ENCODE results near the gene DNAJC13. TPM values are rescaled to one million over a fixed set of nuclear protein-coding genes. Genes with fewer than 3 reads are reported as not detected.

Gene DNAJC13
- total RNA-seq, 1 donor from 2014 or later, result 34.2 TPM

- no peak for DNase-seq (ENCODE audit: low read depth)
- Histone ChIP-seq H3K27me3 (ENCODE audit: control insufficient read depth, insufficient read depth, low read length) (no peaks in the 10 kb centered on the region), H3K36me3 (ENCODE audit: control insufficient read depth, insufficient read depth, low read length) (no peaks in the 10 kb centered on the region), H3K4me3 (ENCODE audit: low read depth, low read length) (no peak overlapping the region)
- TF ChIP-seq CTCF (IDR thresholded peaks at IDR 0.05; ENCODE audit: insufficient read depth, low read length, severe bottlenecking), result no peak
- no peak for FAIRE-seq
Observed at GRCh38 chr3:132416161-132416560, 1.1 kb upstream of the DNAJC13 start.

GRCh38 chr3:132417695-132418411, 551 bp downstream of the DNAJC13 start:
- FAIRE-seq, result no peak
- no peaks in the 10 kb centered on the region for H3K27me3 ChIP-seq (ENCODE audit: control insufficient read depth, insufficient read depth, low read length)
- peak overlapping the region; percentile 53 for H3K4me3 ChIP-seq (ENCODE audit: low read depth, low read length)
- H3K36me3 ChIP-seq (ENCODE audit: control insufficient read depth, insufficient read depth, low read length), result no peaks in the 10 kb centered on the region
- peak; percentile 74 for DNase-seq (ENCODE audit: low read depth)
- no peak for TF ChIP-seq CTCF (IDR thresholded peaks at IDR 0.05; ENCODE audit: insufficient read depth, low read length, severe bottlenecking)

- FAIRE-seq, result no peak
- peak; percentile 26 for DNase-seq (ENCODE audit: low read depth)
- Histone ChIP-seq H3K4me3 (ENCODE audit: low read depth, low read length) (peak overlapping the region; percentile 53), H3K27me3 (ENCODE audit: control insufficient read depth, insufficient read depth, low read length) (no peaks in the 10 kb centered on the region), H3K36me3 (ENCODE audit: control insufficient read depth, insufficient read depth, low read length) (no peaks in the 10 kb centered on the region)
- no peak for TF ChIP-seq CTCF (IDR thresholded peaks at IDR 0.05; ENCODE audit: insufficient read depth, low read length, severe bottlenecking)
Observed at GRCh38 chr3:132418916-132419315, 1.6 kb downstream of the DNAJC13 start.

- FAIRE-seq, result no peak
Observed at GRCh38 chr3:132421832-132422231, 4.5 kb downstream of the DNAJC13 start.

GRCh38 chr3:132422531-132422930, 5.2 kb downstream of the DNAJC13 start:
- Histone ChIP-seq H3K27me3 (ENCODE audit: control insufficient read depth, insufficient read depth, low read length) (no peaks in the 10 kb centered on the region), H3K4me3 (ENCODE audit: low read depth, low read length) (no peak overlapping the region), H3K36me3 (ENCODE audit: control insufficient read depth, insufficient read depth, low read length) (no peaks in the 10 kb centered on the region)
- FAIRE-seq (no peak), DNase-seq (ENCODE audit: low read depth) (no peak)
- no peak for TF ChIP-seq CTCF (IDR thresholded peaks at IDR 0.05; ENCODE audit: insufficient read depth, low read length, severe bottlenecking)

More at GRCh38 chr3:132421832-132422231, 4.5 kb downstream of the DNAJC13 start:
- Histone ChIP-seq H3K4me3 (ENCODE audit: low read depth, low read length) (no peak overlapping the region), H3K27me3 (ENCODE audit: control insufficient read depth, insufficient read depth, low read length) (no peaks in the 10 kb centered on the region), H3K36me3 (ENCODE audit: control insufficient read depth, insufficient read depth, low read length) (no peaks in the 10 kb centered on the region)
- DNase-seq (ENCODE audit: low read depth), result no peak
- no peak for TF ChIP-seq CTCF (IDR thresholded peaks at IDR 0.05; ENCODE audit: insufficient read depth, low read length, severe bottlenecking)

- H3K27me3 ChIP-seq (ENCODE audit: control insufficient read depth, insufficient read depth, low read length), result no peaks in the 10 kb centered on the region
- FAIRE-seq (no peak), DNase-seq (ENCODE audit: low read depth) (peak; percentile 86)
- no peak overlapping the region for H3K4me3 ChIP-seq (ENCODE audit: low read depth, low read length)
- H3K36me3 ChIP-seq (ENCODE audit: control insufficient read depth, insufficient read depth, low read length), result no peaks in the 10 kb centered on the region
- TF ChIP-seq CTCF (IDR thresholded peaks at IDR 0.05; ENCODE audit: insufficient read depth, low read length, severe bottlenecking), result no peak
Observed at GRCh38 chr3:132432639-132433038, 15.3 kb downstream of the DNAJC13 start.
